ENCODE data around the gene NSUN2.

GRCh38 chr5:6633469-6634245 lies 813 bp upstream of the NSUN2 start:
- no peak for TF ChIP-seq CTCF (IDR thresholded peaks at IDR 0.05; ENCODE audit: insufficient read depth, low read depth, low read length)
- TF ChIP-seq EZH2 (IDR thresholded peaks at IDR 0.05; ENCODE audit: insufficient read depth, low read length) = no peak
